H1 (cell line): ENCODE results near the gene MAP6D1.

ENCODE experiments used
- BRCA1 ChIP-seq: IDR thresholded peaks from 2 replicates; pipeline ENCODE4 v1.6.1; 2012; ENCODE audit warnings: low read depth, low read length, improper control_type of control experiment
- EP300 ChIP-seq, 2 experiments: IDR thresholded peaks; 1 replicate in 1 of 2; 2 replicates in 1 of 2; pipeline ENCODE4 v1.6.1; 2011 to 2012; ENCODE audit warnings: low read depth in 2 of 2, low read length in 2 of 2, mild to moderate bottlenecking in 2 of 2, borderline replicate concordance in 1 of 2, inconsistent platforms in 1 of 2, moderate library complexity in 1 of 2
- EZH2 ChIP-seq: fragments of 200-600 bp; sonication (generic); IDR thresholded peaks from 2 replicates; pipeline ENCODE4 v1.7.1; 2012; ENCODE audit warnings: low read depth, mild to moderate bottlenecking, moderate library complexity, low read length, inconsistent platforms; ENCODE audit not compliant: severe bottlenecking
- HDAC2 ChIP-seq, 2 experiments: fragments of 300-600 bp in 1 of 2; sonication (generic) in 1 of 2; IDR thresholded peaks; 2 replicates each; pipeline ENCODE4 v1.6.1; 2011 to 2012; ENCODE audit warnings: low read depth in 2 of 2, low read length in 2 of 2, mild to moderate bottlenecking in 2 of 2, moderate library complexity in 2 of 2, borderline replicate concordance in 1 of 2, inconsistent platforms in 1 of 2
- POLR2A ChIP-seq, 2 experiments: IDR thresholded peaks; 1 replicate in 1 of 2; 2 replicates in 1 of 2; pipeline ENCODE4 v1.6.1; 2011; ENCODE audit warnings: low read depth in 2 of 2, low read length in 2 of 2, mild to moderate bottlenecking in 2 of 2; ENCODE audit errors: control extremely low read depth in 1 of 2
- POLR2AphosphoS5 ChIP-seq: IDR thresholded peaks from 2 replicates; pipeline ENCODE4 v1.6.1; 2011; ENCODE audit warnings: low read depth, low read length
- RAD21 ChIP-seq, 2 experiments: IDR thresholded peaks in 1 of 2; conservative IDR thresholded peaks in 1 of 2; 2 replicates each; pipeline ENCODE4 v1.6.1; 2011; ENCODE audit warnings: low read depth in 2 of 2, low read length in 2 of 2, improper control_type of control experiment in 1 of 2, inconsistent platforms in 1 of 2, mild to moderate bottlenecking in 1 of 2, moderate library complexity in 1 of 2
- SP1 ChIP-seq: IDR thresholded peaks from 2 replicates; pipeline ENCODE4 v1.6.1; 2011; ENCODE audit warnings: low read depth, low read length
- YY1 ChIP-seq: IDR thresholded peaks from 2 replicates; pipeline ENCODE4 v1.6.1; 2011; ENCODE audit warnings: low read depth, mild to moderate bottlenecking, low read length
- ZNF274 ChIP-seq: IDR thresholded peaks from 2 replicates; pipeline ENCODE4 v1.7.0; 2012; ENCODE audit warnings: low read length, borderline replicate concordance; ENCODE audit errors: extremely low read depth
- TF ChIP-seq, protein P1 (sequence below), 3 experiments: IDR thresholded peaks; 1 replicate in 2 of 3; 2 replicates in 1 of 3; pipeline versions ENCODE4 v1.5.1 to v1.6.1; 2011; ENCODE audit warnings: low read length in 3 of 3, mild to moderate bottlenecking in 3 of 3, inconsistent platforms in 2 of 3, low read depth in 1 of 3, moderate library complexity in 1 of 3; ENCODE audit not compliant: insufficient read depth in 1 of 3; ENCODE audit errors: control extremely low read depth in 1 of 3
- TF ChIP-seq, protein P2 (sequence below): IDR thresholded peaks from 2 replicates; pipeline ENCODE4 v1.6.1; 2012; ENCODE audit warnings: low read length, inconsistent platforms
- TF ChIP-seq, protein P3 (sequence below): IDR thresholded peaks from 2 replicates; pipeline ENCODE4 v1.6.1; 2011; ENCODE audit warnings: low read length, improper control_type of control experiment
- TF ChIP-seq, protein P4 (sequence below): IDR thresholded peaks from 2 replicates; pipeline ENCODE4 v1.6.1; 2011; ENCODE audit warnings: low read depth, mild to moderate bottlenecking, low read length; ENCODE audit not compliant: insufficient read depth

DNA sequence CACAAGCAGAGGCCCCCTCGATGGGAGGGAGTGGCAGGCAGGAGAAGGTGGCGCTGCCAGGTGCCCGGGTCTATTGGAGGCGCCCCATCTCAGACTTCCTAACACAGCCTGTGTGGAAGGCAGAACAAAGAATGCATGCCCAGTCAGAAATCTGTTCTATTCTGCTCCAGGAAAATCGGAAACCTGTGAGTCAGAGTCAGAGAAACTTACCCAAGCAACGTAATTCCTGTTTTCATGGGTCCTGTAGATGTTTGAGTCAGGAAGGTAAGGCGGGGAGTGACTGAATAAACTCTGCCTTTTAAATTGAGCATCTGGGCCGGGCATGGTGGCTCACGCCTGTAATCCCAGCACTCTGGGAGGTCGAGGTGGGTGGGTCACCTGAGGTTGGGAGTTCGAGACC, 13.7 kb downstream of the MAP6D1 start:
- TF ChIP-seq, protein P1, sequence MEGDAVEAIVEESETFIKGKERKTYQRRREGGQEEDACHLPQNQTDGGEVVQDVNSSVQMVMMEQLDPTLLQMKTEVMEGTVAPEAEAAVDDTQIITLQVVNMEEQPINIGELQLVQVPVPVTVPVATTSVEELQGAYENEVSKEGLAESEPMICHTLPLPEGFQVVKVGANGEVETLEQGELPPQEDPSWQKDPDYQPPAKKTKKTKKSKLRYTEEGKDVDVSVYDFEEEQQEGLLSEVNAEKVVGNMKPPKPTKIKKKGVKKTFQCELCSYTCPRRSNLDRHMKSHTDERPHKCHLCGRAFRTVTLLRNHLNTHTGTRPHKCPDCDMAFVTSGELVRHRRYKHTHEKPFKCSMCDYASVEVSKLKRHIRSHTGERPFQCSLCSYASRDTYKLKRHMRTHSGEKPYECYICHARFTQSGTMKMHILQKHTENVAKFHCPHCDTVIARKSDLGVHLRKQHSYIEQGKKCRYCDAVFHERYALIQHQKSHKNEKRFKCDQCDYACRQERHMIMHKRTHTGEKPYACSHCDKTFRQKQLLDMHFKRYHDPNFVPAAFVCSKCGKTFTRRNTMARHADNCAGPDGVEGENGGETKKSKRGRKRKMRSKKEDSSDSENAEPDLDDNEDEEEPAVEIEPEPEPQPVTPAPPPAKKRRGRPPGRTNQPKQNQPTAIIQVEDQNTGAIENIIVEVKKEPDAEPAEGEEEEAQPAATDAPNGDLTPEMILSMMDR (IDR thresholded peaks at IDR 0.05; ENCODE audit: control extremely low read depth in 1 of 3, insufficient read depth in 1 of 3, low read depth in 1 of 3, low read length in 3 of 3) = no peak
- TF ChIP-seq YY1 (no peak), EZH2 (no peak), BRCA1 (no peak), HDAC2 (IDR thresholded peaks at IDR 0.05; ENCODE audit: borderline replicate concordance in 1 of 2, low read depth in 2 of 2, low read length in 2 of 2) (no peak), RAD21 (IDR thresholded peaks at IDR 0.05 in 1 of 2, conservative IDR thresholded peaks at IDR 0.05 in 1 of 2; ENCODE audit: low read depth in 2 of 2, low read length in 2 of 2) (no peak), EP300 (IDR thresholded peaks at IDR 0.05; ENCODE audit: borderline replicate concordance in 1 of 2, low read depth in 2 of 2, low read length in 2 of 2) (no peak), POLR2A (IDR thresholded peaks at IDR 0.05; ENCODE audit: control extremely low read depth in 1 of 2, low read depth in 2 of 2, low read length in 2 of 2) (no peak), ZNF274 (no peak), SP1 (no peak), POLR2AphosphoS5 (no peak)
- TF ChIP-seq, protein P2, sequence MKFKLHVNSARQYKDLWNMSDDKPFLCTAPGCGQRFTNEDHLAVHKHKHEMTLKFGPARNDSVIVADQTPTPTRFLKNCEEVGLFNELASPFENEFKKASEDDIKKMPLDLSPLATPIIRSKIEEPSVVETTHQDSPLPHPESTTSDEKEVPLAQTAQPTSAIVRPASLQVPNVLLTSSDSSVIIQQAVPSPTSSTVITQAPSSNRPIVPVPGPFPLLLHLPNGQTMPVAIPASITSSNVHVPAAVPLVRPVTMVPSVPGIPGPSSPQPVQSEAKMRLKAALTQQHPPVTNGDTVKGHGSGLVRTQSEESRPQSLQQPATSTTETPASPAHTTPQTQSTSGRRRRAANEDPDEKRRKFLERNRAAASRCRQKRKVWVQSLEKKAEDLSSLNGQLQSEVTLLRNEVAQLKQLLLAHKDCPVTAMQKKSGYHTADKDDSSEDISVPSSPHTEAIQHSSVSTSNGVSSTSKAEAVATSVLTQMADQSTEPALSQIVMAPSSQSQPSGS = no peak
- TF ChIP-seq, protein P3, sequence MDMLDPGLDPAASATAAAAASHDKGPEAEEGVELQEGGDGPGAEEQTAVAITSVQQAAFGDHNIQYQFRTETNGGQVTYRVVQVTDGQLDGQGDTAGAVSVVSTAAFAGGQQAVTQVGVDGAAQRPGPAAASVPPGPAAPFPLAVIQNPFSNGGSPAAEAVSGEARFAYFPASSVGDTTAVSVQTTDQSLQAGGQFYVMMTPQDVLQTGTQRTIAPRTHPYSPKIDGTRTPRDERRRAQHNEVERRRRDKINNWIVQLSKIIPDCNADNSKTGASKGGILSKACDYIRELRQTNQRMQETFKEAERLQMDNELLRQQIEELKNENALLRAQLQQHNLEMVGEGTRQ = no peak
- TF ChIP-seq, protein P4, sequence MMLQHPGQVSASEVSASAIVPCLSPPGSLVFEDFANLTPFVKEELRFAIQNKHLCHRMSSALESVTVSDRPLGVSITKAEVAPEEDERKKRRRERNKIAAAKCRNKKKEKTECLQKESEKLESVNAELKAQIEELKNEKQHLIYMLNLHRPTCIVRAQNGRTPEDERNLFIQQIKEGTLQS = no peak
